GM20000 (cell line): ENCODE data around the gene LPP.

Experiments
- DNase-seq: peaks from one replicate; pipeline ENCODE4 v3.0.0; 2012; ENCODE audit warnings: low spot score
- TF ChIP-seq, protein P1 (sequence below): IDR thresholded peaks from 2 replicates; pipeline ENCODE4 v1.5.1; 2012; ENCODE audit warnings: mild to moderate bottlenecking, control low read depth; ENCODE audit errors: extremely low read depth, missing control alignments

Gene LPP

DNA sequence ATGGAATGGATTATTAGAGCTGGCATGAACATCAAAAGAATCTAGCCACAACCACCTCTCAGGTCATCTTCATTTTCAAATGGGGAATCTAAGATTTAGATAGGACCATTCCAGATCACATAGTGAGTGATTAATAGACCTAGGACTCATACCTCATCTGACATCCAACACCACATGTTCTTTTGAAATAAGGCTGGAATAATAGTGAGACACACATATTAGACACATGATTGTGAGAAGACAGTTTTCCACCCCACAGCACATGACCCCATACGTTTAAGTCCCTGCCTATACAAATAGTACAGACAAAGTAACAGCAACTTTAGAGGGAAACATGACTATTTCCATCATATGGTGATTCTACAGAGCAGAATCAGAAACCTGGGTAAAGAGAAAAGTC, 673.1 kb downstream of the LPP start:
- TF ChIP-seq, protein P1, sequence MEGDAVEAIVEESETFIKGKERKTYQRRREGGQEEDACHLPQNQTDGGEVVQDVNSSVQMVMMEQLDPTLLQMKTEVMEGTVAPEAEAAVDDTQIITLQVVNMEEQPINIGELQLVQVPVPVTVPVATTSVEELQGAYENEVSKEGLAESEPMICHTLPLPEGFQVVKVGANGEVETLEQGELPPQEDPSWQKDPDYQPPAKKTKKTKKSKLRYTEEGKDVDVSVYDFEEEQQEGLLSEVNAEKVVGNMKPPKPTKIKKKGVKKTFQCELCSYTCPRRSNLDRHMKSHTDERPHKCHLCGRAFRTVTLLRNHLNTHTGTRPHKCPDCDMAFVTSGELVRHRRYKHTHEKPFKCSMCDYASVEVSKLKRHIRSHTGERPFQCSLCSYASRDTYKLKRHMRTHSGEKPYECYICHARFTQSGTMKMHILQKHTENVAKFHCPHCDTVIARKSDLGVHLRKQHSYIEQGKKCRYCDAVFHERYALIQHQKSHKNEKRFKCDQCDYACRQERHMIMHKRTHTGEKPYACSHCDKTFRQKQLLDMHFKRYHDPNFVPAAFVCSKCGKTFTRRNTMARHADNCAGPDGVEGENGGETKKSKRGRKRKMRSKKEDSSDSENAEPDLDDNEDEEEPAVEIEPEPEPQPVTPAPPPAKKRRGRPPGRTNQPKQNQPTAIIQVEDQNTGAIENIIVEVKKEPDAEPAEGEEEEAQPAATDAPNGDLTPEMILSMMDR = no peak
- DNase-seq = no peak

DNA sequence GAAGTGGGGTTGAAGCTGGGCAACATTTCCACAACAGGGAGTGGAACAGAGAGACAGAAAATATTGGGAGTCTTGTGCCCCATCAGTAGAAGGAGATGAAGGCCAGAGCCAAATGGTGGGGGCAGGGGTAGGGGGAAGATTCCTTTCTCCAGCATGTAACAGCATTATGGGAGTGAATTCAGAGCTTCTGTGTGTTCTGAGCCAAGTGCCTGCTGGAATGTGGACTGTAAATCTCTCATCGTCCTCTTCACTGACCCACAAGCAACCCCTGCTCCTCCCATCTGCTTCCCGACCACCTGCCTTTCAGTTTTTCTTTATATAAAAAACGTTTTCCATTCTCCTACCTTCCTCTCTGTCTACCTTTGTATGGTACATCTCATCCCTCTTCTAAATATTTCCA, 673.6 kb downstream of the LPP start:
- DNase-seq = no peak
- TF ChIP-seq, protein P1 = no peak

DNA sequence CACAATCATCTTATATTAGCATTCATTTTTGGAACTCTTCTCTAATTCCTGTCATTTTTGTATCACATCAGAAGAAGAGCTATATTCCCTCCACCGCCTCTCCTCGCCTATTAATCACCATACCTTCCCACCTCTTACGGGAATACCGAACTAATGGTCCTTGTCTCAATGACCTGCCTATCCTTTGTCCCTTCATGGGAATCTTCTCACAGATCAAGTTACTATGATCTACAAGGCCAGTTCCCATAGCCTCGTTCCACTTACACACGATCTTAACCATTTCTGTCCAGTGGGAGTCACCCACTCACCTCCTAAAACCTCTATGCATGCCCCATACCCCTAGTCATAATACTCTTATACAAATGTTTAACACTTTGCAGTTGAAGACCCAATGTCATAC, 675.2 kb downstream of the LPP start:
- DNase-seq = no peak
- TF ChIP-seq, protein P1 = no peak

DNA sequence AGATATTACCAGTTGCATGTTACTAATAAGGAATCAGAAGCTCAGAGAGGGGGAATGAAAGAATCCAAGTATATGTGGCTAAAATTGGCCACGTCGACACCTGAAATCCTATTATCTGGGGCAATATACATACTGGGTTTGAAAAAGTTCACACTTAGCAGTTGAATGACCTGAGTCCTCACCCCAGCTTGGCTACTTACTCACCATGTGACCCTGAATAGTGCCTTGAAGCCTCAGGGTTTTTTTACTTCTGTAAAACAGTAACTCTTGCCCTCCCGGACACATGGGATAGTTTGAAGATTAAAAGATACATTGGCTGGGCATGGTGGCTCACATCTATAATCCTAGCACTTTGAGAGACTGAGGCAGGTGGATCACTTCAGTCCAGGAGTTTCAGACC, 675.6 kb downstream of the LPP start:
- DNase-seq = no peak
- TF ChIP-seq, protein P1 = no peak

DNA sequence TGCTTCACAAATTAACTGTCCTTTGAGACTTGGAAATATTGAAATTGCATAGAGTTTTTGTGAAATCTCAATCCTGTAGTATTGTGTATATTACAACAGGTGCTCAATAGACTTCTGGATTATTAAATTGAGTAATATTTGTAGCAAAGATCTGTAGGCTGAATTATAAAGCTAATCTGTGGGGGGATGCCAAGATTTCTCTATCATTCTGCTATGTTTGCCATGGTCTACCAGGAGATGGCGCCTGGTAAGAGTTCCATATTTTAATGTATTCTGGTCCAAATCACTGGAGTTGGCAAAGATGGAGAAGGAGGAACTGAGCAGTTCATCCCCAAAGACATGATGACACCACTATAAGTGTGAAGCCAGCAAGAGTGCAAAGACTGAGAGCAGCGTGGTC, 676.9 kb downstream of the LPP start:
- DNase-seq = no peak
- TF ChIP-seq, protein P1 = no peak

DNA sequence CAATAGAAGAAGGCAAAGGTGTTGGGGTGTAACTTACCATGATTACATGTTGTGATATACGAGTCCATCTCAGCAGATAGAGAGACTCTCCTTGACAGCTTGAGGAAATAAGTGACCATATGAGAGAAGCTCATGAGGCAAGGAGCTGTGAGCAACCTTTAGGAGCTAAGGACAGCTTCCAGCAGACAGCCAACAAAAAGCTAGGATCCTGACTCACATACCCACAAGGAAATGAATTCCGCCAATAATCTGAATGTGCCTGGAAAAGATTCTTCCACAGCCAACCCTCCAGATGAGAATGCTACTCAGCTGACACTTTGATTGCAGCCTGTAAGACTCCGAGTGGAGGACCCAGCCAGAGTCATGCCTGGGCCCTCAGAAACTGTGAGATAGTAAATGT, 678.2 kb downstream of the LPP start:
- TF ChIP-seq, protein P1 = no peak
- no peak for DNase-seq

DNA sequence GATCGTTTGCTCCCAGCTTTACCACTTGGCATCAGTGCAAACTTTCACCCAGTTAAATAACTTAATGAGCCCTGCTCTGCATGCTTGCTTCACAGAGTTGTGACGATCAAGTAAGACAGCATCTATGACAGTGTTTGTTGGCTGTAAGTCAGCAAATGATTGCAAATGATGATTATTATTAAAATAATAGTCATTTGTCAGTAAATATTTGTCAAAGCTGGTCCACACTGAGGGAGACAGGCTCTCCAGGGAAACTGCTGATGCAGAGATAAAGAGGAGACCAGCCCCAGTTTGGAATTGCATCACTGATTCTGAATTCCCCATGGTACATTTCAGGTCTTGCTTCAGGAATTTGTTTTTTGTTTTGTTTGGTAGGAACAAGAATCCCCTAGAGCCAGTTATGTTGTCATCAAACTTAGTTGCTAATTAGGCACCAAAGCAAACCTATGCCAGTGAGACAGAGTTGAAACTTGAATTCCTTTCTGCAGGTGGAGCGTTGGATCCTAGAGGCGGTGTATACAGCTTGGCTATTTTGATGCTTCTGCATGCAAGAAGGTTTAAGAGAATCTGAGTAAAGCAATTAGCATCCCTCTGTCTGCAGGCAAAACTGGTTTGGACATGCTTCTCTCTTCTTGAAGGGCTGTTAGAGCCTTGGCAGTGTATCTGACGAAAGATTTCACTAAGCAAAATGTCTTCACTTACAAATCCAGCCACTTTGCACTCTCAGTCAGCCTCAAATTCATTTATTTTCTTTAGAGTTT, 679.2 kb downstream of the LPP start:
- DNase-seq = no peak
- TF ChIP-seq, protein P1 = no peak
